Measurements from ENCODE around the gene PPBP. TPM values are rescaled to one million over a fixed set of nuclear protein-coding genes. Genes with fewer than 3 reads are reported as not detected.

Gene PPBP
- total RNA-seq, 3 donors from 2014 or later (not counting 1 experiment from before 2014, with no cell fraction given) = 16.8 to 171 (median 56.9) TPM

GRCh38 chr4:73979407-73979957, 8.5 kb downstream of the PPBP start:
- TF ChIP-seq, protein P1, sequence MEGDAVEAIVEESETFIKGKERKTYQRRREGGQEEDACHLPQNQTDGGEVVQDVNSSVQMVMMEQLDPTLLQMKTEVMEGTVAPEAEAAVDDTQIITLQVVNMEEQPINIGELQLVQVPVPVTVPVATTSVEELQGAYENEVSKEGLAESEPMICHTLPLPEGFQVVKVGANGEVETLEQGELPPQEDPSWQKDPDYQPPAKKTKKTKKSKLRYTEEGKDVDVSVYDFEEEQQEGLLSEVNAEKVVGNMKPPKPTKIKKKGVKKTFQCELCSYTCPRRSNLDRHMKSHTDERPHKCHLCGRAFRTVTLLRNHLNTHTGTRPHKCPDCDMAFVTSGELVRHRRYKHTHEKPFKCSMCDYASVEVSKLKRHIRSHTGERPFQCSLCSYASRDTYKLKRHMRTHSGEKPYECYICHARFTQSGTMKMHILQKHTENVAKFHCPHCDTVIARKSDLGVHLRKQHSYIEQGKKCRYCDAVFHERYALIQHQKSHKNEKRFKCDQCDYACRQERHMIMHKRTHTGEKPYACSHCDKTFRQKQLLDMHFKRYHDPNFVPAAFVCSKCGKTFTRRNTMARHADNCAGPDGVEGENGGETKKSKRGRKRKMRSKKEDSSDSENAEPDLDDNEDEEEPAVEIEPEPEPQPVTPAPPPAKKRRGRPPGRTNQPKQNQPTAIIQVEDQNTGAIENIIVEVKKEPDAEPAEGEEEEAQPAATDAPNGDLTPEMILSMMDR (IDR thresholded peaks at IDR 0.05) = no peak
- Histone ChIP-seq H3K27me3 (ENCODE audit: control insufficient read depth, insufficient read depth, low read length) (no peaks in the 10 kb centered on the region), H3K4me1 (ENCODE audit: control insufficient read depth, insufficient read depth, low read length) (no peaks in the 10 kb centered on the region), H3K4me3 (ENCODE audit: low read length) (no peak overlapping the region), H3K27ac (ENCODE audit: low read length) (no peak overlapping the region), H3K9me3 (ENCODE audit: control insufficient read depth, insufficient read depth, low read length) (no peaks in the 10 kb centered on the region), H3K36me3 (ENCODE audit: control insufficient read depth, insufficient read depth, low read length) (no peaks in the 10 kb centered on the region)
- Mint-ChIP-seq H3K36me3 (no peaks in the 10 kb centered on the region), H3K27ac (no peak overlapping the region), H3K4me3 (no peak overlapping the region), H3K4me1 (no peaks in the 10 kb centered on the region), H3K27me3 (ENCODE audit: low read depth in 2 of 2) (peaks cover 0 to 6% of the 10 kb centered on the region in 2 donors), H3K9me3 (peaks cover 5% of the 10 kb centered on the region in 2 donors)
- no peak for DNase-seq
- intact Hi-C loops (cut with micrococcal nuclease) = no loop called here
- 90% methylated on average over 1 of the region's 3 CpGs for WGBS (ENCODE audit: insufficient coverage)
- no peak for ATAC-seq

GRCh38 chr4:73978886-73979285, 9.1 kb downstream of the PPBP start:
- DNase-seq (no peak), ATAC-seq (no peak)
- no peaks in the 10 kb centered on the region for H3K27me3 ChIP-seq (ENCODE audit: control insufficient read depth, insufficient read depth, low read length)
- H3K4me1 ChIP-seq (ENCODE audit: control insufficient read depth, insufficient read depth, low read length) = no peaks in the 10 kb centered on the region
- no peak overlapping the region for H3K27ac ChIP-seq (ENCODE audit: low read length)
- H3K4me3 ChIP-seq (ENCODE audit: low read length) = no peak overlapping the region
- no peak overlapping the region for H3K27ac Mint-ChIP-seq
- no peaks in the 10 kb centered on the region for H3K9me3 ChIP-seq (ENCODE audit: control insufficient read depth, insufficient read depth, low read length)
- TF ChIP-seq, protein P1 (IDR thresholded peaks at IDR 0.05) = no peak
- H3K4me1 Mint-ChIP-seq = no peaks in the 10 kb centered on the region
- intact Hi-C loops (cut with micrococcal nuclease) = no loop called here
- H3K36me3 ChIP-seq (ENCODE audit: control insufficient read depth, insufficient read depth, low read length) = no peaks in the 10 kb centered on the region
- no peak overlapping the region for H3K4me3 Mint-ChIP-seq
- no peaks in the 10 kb centered on the region for H3K36me3 Mint-ChIP-seq
- peaks cover 5% of the 10 kb centered on the region in 2 donors for H3K9me3 Mint-ChIP-seq
- H3K27me3 Mint-ChIP-seq (ENCODE audit: low read depth in 2 of 2) = peaks cover 0 to 6% of the 10 kb centered on the region in 2 donors

GRCh38 chr4:73976716-73977115, 11.3 kb downstream of the PPBP start:
- H3K4me1 ChIP-seq (ENCODE audit: control insufficient read depth, insufficient read depth, low read length) = no peaks in the 10 kb centered on the region
- no peaks in the 10 kb centered on the region for H3K36me3 ChIP-seq (ENCODE audit: control insufficient read depth, insufficient read depth, low read length)
- Mint-ChIP-seq H3K4me3 (no peak overlapping the region), H3K4me1 (no peaks in the 10 kb centered on the region), H3K9me3 (peaks cover 5 to 14% of the 10 kb centered on the region in 2 donors), H3K27ac (no peak overlapping the region), H3K27me3 (ENCODE audit: low read depth in 2 of 2) (peaks cover 0 to 3% of the 10 kb centered on the region in 2 donors), H3K36me3 (no peaks in the 10 kb centered on the region)
- no peak overlapping the region for H3K4me3 ChIP-seq (ENCODE audit: low read length)
- 84% methylated on average over 3 of the region's 4 CpGs for WGBS (ENCODE audit: insufficient coverage)
- ATAC-seq (no peak), DNase-seq (no peak)
- TF ChIP-seq, protein P1 (IDR thresholded peaks at IDR 0.05) = no peak
- H3K27me3 ChIP-seq (ENCODE audit: control insufficient read depth, insufficient read depth, low read length) = no peaks in the 10 kb centered on the region
- no peaks in the 10 kb centered on the region for H3K9me3 ChIP-seq (ENCODE audit: control insufficient read depth, insufficient read depth, low read length)
- intact Hi-C loops (cut with micrococcal nuclease) = no loop called here
- no peak overlapping the region for H3K27ac ChIP-seq (ENCODE audit: low read length)

DNA sequence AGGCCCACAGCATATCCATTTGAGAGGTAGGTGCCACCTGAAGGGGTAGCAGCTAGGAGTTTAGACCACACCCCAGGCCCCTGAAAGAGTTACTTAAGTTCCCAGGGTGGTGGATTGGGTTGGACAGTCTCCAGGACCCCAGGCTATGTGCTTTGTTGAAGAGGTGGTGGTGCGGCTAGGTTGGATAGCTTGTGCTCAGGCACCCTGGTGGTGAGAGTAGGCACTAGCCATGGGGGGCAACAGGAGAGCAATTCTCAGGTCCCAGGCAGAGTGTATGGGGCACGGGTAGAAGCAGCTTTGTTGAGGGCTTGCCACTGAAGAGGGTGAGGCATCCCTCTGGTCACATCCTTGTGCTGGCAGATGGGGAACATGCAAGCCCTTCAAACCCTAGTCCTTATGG, 11.8 kb downstream of the PPBP start:
- H3K4me1 ChIP-seq (ENCODE audit: control insufficient read depth, insufficient read depth, low read length) = no peaks in the 10 kb centered on the region
- DNase-seq (no peak), ATAC-seq (no peak)
- WGBS (ENCODE audit: insufficient coverage) = 96% methylated on average over 2 of the region's 2 CpGs
- H3K27me3 Mint-ChIP-seq (ENCODE audit: low read depth in 2 of 2) = peaks cover 0 to 3% of the 10 kb centered on the region in 2 donors
- H3K4me3 ChIP-seq (ENCODE audit: low read length) = no peak overlapping the region
- no peak overlapping the region for H3K4me3 Mint-ChIP-seq
- H3K9me3 Mint-ChIP-seq = peaks cover 5 to 16% of the 10 kb centered on the region in 2 donors
- no peak overlapping the region for H3K27ac Mint-ChIP-seq
- no peaks in the 10 kb centered on the region for H3K4me1 Mint-ChIP-seq
- H3K36me3 ChIP-seq (ENCODE audit: control insufficient read depth, insufficient read depth, low read length) = no peaks in the 10 kb centered on the region
- no peak overlapping the region for H3K27ac ChIP-seq (ENCODE audit: low read length)
- no peaks in the 10 kb centered on the region for H3K9me3 ChIP-seq (ENCODE audit: control insufficient read depth, insufficient read depth, low read length)
- intact Hi-C loops (cut with micrococcal nuclease) = no loop called here
- no peaks in the 10 kb centered on the region for H3K27me3 ChIP-seq (ENCODE audit: control insufficient read depth, insufficient read depth, low read length)
- TF ChIP-seq, protein P1 (IDR thresholded peaks at IDR 0.05) = no peak
- H3K36me3 Mint-ChIP-seq = no peaks in the 10 kb centered on the region
